Measurements from ENCODE around the gene SEMA6A.

- TF ChIP-seq NR3C1 (CRISPR knock-in tag; IDR thresholded peaks at IDR 0.05), result no peak
- TF ChIP-seq, protein P1, sequence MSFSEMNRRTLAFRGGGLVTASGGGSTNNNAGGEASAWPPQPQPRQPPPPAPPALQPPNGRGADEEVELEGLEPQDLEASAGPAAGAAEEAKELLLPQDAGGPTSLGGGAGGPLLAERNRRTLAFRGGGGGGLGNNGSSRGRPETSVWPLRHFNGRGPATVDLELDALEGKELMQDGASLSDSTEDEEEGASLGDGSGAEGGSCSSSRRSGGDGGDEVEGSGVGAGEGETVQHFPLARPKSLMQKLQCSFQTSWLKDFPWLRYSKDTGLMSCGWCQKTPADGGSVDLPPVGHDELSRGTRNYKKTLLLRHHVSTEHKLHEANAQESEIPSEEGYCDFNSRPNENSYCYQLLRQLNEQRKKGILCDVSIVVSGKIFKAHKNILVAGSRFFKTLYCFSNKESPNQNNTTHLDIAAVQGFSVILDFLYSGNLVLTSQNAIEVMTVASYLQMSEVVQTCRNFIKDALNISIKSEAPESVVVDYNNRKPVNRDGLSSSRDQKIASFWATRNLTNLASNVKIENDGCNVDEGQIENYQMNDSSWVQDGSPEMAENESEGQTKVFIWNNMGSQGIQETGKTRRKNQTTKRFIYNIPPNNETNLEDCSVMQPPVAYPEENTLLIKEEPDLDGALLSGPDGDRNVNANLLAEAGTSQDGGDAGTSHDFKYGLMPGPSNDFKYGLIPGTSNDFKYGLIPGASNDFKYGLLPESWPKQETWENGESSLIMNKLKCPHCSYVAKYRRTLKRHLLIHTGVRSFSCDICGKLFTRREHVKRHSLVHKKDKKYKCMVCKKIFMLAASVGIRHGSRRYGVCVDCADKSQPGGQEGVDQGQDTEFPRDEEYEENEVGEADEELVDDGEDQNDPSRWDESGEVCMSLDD (CRISPR knock-in tag; IDR thresholded peaks at IDR 0.05; ENCODE audit: borderline replicate concordance), result no peak
- TF ChIP-seq, protein P2, sequence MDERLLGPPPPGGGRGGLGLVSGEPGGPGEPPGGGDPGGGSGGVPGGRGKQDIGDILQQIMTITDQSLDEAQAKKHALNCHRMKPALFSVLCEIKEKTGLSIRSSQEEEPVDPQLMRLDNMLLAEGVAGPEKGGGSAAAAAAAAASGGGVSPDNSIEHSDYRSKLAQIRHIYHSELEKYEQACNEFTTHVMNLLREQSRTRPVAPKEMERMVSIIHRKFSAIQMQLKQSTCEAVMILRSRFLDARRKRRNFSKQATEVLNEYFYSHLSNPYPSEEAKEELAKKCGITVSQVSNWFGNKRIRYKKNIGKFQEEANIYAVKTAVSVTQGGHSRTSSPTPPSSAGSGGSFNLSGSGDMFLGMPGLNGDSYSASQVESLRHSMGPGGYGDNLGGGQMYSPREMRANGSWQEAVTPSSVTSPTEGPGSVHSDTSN (CRISPR knock-in tag; IDR thresholded peaks at IDR 0.05), result no peak
- TF ChIP-seq, protein P3, sequence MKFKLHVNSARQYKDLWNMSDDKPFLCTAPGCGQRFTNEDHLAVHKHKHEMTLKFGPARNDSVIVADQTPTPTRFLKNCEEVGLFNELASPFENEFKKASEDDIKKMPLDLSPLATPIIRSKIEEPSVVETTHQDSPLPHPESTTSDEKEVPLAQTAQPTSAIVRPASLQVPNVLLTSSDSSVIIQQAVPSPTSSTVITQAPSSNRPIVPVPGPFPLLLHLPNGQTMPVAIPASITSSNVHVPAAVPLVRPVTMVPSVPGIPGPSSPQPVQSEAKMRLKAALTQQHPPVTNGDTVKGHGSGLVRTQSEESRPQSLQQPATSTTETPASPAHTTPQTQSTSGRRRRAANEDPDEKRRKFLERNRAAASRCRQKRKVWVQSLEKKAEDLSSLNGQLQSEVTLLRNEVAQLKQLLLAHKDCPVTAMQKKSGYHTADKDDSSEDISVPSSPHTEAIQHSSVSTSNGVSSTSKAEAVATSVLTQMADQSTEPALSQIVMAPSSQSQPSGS (CRISPR knock-in tag; IDR thresholded peaks at IDR 0.05), result no peak
- TF ChIP-seq POLR2AphosphoS5 (IDR thresholded peaks at IDR 0.05; ENCODE audit: low read depth, low read length), result no peak
- TF ChIP-seq, protein P4, sequence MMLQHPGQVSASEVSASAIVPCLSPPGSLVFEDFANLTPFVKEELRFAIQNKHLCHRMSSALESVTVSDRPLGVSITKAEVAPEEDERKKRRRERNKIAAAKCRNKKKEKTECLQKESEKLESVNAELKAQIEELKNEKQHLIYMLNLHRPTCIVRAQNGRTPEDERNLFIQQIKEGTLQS (CRISPR knock-in tag; IDR thresholded peaks at IDR 0.05), result no peak
- TF ChIP-seq NFIB (CRISPR knock-in tag; IDR thresholded peaks at IDR 0.05; ENCODE audit: borderline replicate concordance), result no peak
- no peak for TF ChIP-seq EP300 (IDR thresholded peaks at IDR 0.05; ENCODE audit: low read depth in 2 of 2, low read length in 2 of 2)
- TF ChIP-seq EP300 (CRISPR knock-in tag; IDR thresholded peaks at IDR 0.05; ENCODE audit: borderline replicate concordance), result no peak
- TF ChIP-seq SRF (IDR thresholded peaks at IDR 0.05; ENCODE audit: low read depth, low read length), result no peak
- TF ChIP-seq ZNF274 (CRISPR knock-in tag; IDR thresholded peaks at IDR 0.05), result no peak
- no peak for TF ChIP-seq ASH2L (IDR thresholded peaks at IDR 0.05; ENCODE audit: insufficient read length, low read depth, low read length)
- no peak for TF ChIP-seq CTCF (CRISPR knock-in tag; IDR thresholded peaks at IDR 0.05)
- TF ChIP-seq, protein P5, sequence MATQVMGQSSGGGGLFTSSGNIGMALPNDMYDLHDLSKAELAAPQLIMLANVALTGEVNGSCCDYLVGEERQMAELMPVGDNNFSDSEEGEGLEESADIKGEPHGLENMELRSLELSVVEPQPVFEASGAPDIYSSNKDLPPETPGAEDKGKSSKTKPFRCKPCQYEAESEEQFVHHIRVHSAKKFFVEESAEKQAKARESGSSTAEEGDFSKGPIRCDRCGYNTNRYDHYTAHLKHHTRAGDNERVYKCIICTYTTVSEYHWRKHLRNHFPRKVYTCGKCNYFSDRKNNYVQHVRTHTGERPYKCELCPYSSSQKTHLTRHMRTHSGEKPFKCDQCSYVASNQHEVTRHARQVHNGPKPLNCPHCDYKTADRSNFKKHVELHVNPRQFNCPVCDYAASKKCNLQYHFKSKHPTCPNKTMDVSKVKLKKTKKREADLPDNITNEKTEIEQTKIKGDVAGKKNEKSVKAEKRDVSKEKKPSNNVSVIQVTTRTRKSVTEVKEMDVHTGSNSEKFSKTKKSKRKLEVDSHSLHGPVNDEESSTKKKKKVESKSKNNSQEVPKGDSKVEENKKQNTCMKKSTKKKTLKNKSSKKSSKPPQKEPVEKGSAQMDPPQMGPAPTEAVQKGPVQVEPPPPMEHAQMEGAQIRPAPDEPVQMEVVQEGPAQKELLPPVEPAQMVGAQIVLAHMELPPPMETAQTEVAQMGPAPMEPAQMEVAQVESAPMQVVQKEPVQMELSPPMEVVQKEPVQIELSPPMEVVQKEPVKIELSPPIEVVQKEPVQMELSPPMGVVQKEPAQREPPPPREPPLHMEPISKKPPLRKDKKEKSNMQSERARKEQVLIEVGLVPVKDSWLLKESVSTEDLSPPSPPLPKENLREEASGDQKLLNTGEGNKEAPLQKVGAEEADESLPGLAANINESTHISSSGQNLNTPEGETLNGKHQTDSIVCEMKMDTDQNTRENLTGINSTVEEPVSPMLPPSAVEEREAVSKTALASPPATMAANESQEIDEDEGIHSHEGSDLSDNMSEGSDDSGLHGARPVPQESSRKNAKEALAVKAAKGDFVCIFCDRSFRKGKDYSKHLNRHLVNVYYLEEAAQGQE (IDR thresholded peaks at IDR 0.05; ENCODE audit: borderline replicate concordance in 1 of 2, low read depth in 1 of 2, low read length in 2 of 2), result no peak
These were observed 56.2 kb downstream of the SEMA6A start for GRCh38 chr5:116518423-116518822.

All from HepG2 (cell line).